IMR-90 (cell line): Measurements from ENCODE around the gene RMDN3. TPM values are rescaled to one million over a fixed set of nuclear protein-coding genes. Genes with fewer than 3 reads are reported as not detected.

Experiments used
- ATAC-seq: fragments of 200-7000 bp; cut with Tn5 transposase; 2 replicates; pipeline ENCODE4 v1.9.1; 2020; ENCODE audit warnings: low read depth, mild to moderate bottlenecking, moderate library complexity
- BruUV-seq: library from RNA; stranded (reverse); fragments of 400-500 nt; replicated peaks from 2 replicates; lab custom pipeline; 2021; lab: Mats Ljungman, UMichigan
- CTCF ChIA-PET: fragments of 300-600 bp; formaldehyde crosslinking; extraction: SDS; loops from one replicate; lab custom pipeline; 2021; ENCODE audit warnings: antibody characterized with exemption; lab: Yijun Ruan, JAX
- POLR2A ChIA-PET: fragments of 300-600 bp; sonication (Branson Sonifier 250); formaldehyde crosslinking; loops from one replicate; lab custom pipeline; 2022; ENCODE audit warnings: antibody characterized with exemption; ENCODE audit not compliant: unreplicated experiment; lab: Charles Lee
- DNase-seq: peaks from one replicate; pipeline ENCODE4 v3.0.0; 2013
- H2AFZ ChIP-seq: replicated peaks from 2 replicates; pipeline ENCODE3; 2013; ENCODE audit warnings: low read length, mild to moderate bottlenecking; ENCODE audit not compliant: poor library complexity
- H2AK5ac ChIP-seq: 2 replicates; pipeline ENCODE4 v1.6.1; 2013; ENCODE audit warnings: low read depth, low read length, inconsistent platforms
- H2AK9ac ChIP-seq: replicated peaks from 2 replicates; pipeline ENCODE3; 2013; ENCODE audit warnings: mild to moderate bottlenecking, low read depth, low read length, moderate library complexity; ENCODE audit not compliant: poor library complexity
- H2BK120ac ChIP-seq: 2 replicates; pipeline ENCODE4 v1.6.1; 2013; ENCODE audit warnings: low read depth, low read length, inconsistent platforms
- H2BK15ac ChIP-seq: 3 replicates; pipeline ENCODE4 v1.6.1; 2013; ENCODE audit warnings: low read depth, low read length, inconsistent platforms
- H2BK20ac ChIP-seq: 2 replicates; pipeline ENCODE4 v1.6.1; 2013; ENCODE audit warnings: low read depth, mild to moderate bottlenecking, inconsistent platforms, low read length, moderate library complexity
- H2BK5ac ChIP-seq: 2 replicates; pipeline ENCODE4 v1.6.1; 2013; ENCODE audit warnings: mild to moderate bottlenecking, low read depth, low read length, inconsistent platforms; ENCODE audit not compliant: poor library complexity, severe bottlenecking
- H3K14ac ChIP-seq: replicated peaks from 2 replicates; pipeline ENCODE4 v1.6.1; 2013; ENCODE audit warnings: low read depth, low read length, inconsistent platforms
- H3K18ac ChIP-seq: 2 replicates; pipeline ENCODE4 v1.6.1; 2013; ENCODE audit warnings: low read depth, low read length, control low read depth
- H3K23ac ChIP-seq: 2 replicates; pipeline ENCODE4 v1.6.1; 2013; ENCODE audit warnings: low read depth, low read length, inconsistent platforms
- H3K27ac ChIP-seq: 2 replicates; pipeline ENCODE4 v1.5.1; 2013; ENCODE audit warnings: mild to moderate bottlenecking, control low read depth, low read length; ENCODE audit not compliant: insufficient read depth
- H3K27me3 ChIP-seq: 2 replicates; pipeline ENCODE4 v1.6.1; 2013; ENCODE audit warnings: low read length; ENCODE audit not compliant: control insufficient read depth, insufficient read depth
- H3K36me3 ChIP-seq: 2 replicates; pipeline ENCODE4 v1.6.1; 2013; ENCODE audit warnings: low read length, mixed read lengths; ENCODE audit not compliant: control insufficient read depth, insufficient read depth
- H3K4ac ChIP-seq: 2 replicates; pipeline ENCODE4 v1.6.1; 2013; ENCODE audit warnings: low read depth, low read length, inconsistent platforms
- H3K4me1 ChIP-seq: 2 replicates; pipeline ENCODE4 v1.6.1; 2013; ENCODE audit warnings: low read length, mixed read lengths; ENCODE audit not compliant: control insufficient read depth, insufficient read depth
- H3K4me2 ChIP-seq: 2 replicates; pipeline ENCODE4 v1.6.1; 2013; ENCODE audit warnings: low read depth, mild to moderate bottlenecking, control low read depth, low read length, moderate library complexity
- H3K4me3 ChIP-seq: 2 replicates; pipeline ENCODE4 v1.5.1; 2013; ENCODE audit warnings: low read depth, mild to moderate bottlenecking, control low read depth, low read length, moderate library complexity; ENCODE audit not compliant: insufficient read depth
- H3K56ac ChIP-seq: 2 replicates; pipeline ENCODE4 v1.6.1; 2013; ENCODE audit warnings: low read length, inconsistent platforms; ENCODE audit not compliant: insufficient read depth; ENCODE audit errors: extremely low read depth
- H3K79me1 ChIP-seq, 2 experiments: 2 replicates each; pipeline ENCODE4 v1.6.1; 2013; ENCODE audit warnings: low read length in 2 of 2, inconsistent platforms in 1 of 2, low read depth in 1 of 2
- H3K9ac ChIP-seq: 2 replicates; pipeline ENCODE4 v1.6.1; 2013; ENCODE audit warnings: low read depth, low read length, control low read depth
- H3K9me1 ChIP-seq: 2 replicates; pipeline ENCODE4 v1.6.1; 2013; ENCODE audit warnings: low read length, inconsistent platforms; ENCODE audit not compliant: insufficient read depth
- H3K9me3 ChIP-seq: 2 replicates; pipeline ENCODE4 v1.6.1; 2013; ENCODE audit warnings: low read length; ENCODE audit not compliant: control insufficient read depth, insufficient read depth
- H4K20me1 ChIP-seq: 2 replicates; pipeline ENCODE4 v1.6.1; 2013; ENCODE audit warnings: low read length, inconsistent platforms; ENCODE audit not compliant: insufficient read depth
- H4K5ac ChIP-seq: 2 replicates; pipeline ENCODE4 v1.6.1; 2013; ENCODE audit warnings: mild to moderate bottlenecking, low read depth, low read length, control low read depth
- H4K8ac ChIP-seq, 2 experiments: 2 replicates each; pipeline ENCODE4 v1.6.1; 2013; ENCODE audit warnings: low read depth in 2 of 2, low read length in 2 of 2, control low read depth in 1 of 2, inconsistent platforms in 1 of 2
- H4K91ac ChIP-seq: 2 replicates; pipeline ENCODE4 v1.6.1; 2013; ENCODE audit warnings: low read depth, low read length, inconsistent platforms; ENCODE audit not compliant: insufficient read depth
- BHLHE40 ChIP-seq: fragments of 150-350 bp; IDR thresholded peaks from 2 replicates; pipeline ENCODE4 v1.6.1; 2016; ENCODE audit warnings: mild to moderate bottlenecking, low read depth, low read length
- CEBPB ChIP-seq: IDR thresholded peaks from 2 replicates; pipeline ENCODE4 v1.6.1; 2012; ENCODE audit warnings: low read depth, low read length, improper control_type of control experiment
- CHD1 ChIP-seq: IDR thresholded peaks from 2 replicates; pipeline ENCODE4 v1.6.1; 2012; ENCODE audit warnings: low read depth, low read length, improper control_type of control experiment
- ELK1 ChIP-seq: fragments of 150-350 bp; IDR thresholded peaks from 2 replicates; pipeline ENCODE4 v1.6.1; 2016; ENCODE audit warnings: low read depth, mild to moderate bottlenecking, low read length, moderate library complexity, borderline replicate concordance
- FOS ChIP-seq: fragments of 150-350 bp; IDR thresholded peaks from 2 replicates; pipeline ENCODE4 v1.6.1; 2016; ENCODE audit warnings: low read depth, low read length
- MAFK ChIP-seq: IDR thresholded peaks from 2 replicates; pipeline ENCODE4 v1.6.1; 2012; ENCODE audit warnings: low read depth, low read length, improper control_type of control experiment
- MAZ ChIP-seq: IDR thresholded peaks from 2 replicates; pipeline ENCODE4 v1.6.1; 2012; ENCODE audit warnings: low read depth, mild to moderate bottlenecking, low read length, improper control_type of control experiment, moderate library complexity, borderline replicate concordance
- POLR2A ChIP-seq: IDR thresholded peaks from 2 replicates; pipeline ENCODE4 v1.6.1; 2012; ENCODE audit warnings: mild to moderate bottlenecking, low read depth, low read length
- RFX5 ChIP-seq: IDR thresholded peaks from 2 replicates; pipeline ENCODE4 v1.8.0; 2012; ENCODE audit warnings: low read depth, mild to moderate bottlenecking, low read length, moderate library complexity
- SMC3 ChIP-seq: fragments of 150-350 bp; IDR thresholded peaks from 2 replicates; pipeline ENCODE4 v1.6.1; 2016; ENCODE audit warnings: low read depth, mild to moderate bottlenecking, antibody characterized with exemption, low read length, moderate library complexity
- USF2 ChIP-seq: fragments of 150-350 bp; IDR thresholded peaks from 2 replicates; pipeline ENCODE4 v1.6.1; 2017; ENCODE audit warnings: mild to moderate bottlenecking, antibody characterized with exemption, low read length, low read depth
- WGBS, 2 experiments: methylation state at CpG; one replicate each; pipeline versions ENCODE4 v1.1.5 to v1.1.7; 2013; ENCODE audit warnings: missing lambda C conversion rate in 2 of 2; ENCODE audit not compliant: insufficient read length in 1 of 2; ENCODE audit errors: extremely low coverage in 2 of 2; 5-methylcytosine and 5-hydroxymethylcytosine counted together
- dilution Hi-C: fragments of 300-500 bp; cut with HindIII; formaldehyde crosslinking; loops from one replicate; pipeline ENCODE4 v1.14.3; 2018; ENCODE audit warnings: low sequenced_read_pairs; ENCODE audit not compliant: unreplicated experiment
- in situ Hi-C: fragments of 300-500 bp; cut with MboI; formaldehyde crosslinking; loops from 3 replicates; pipeline ENCODE4 v1.14.3; 2019; ENCODE audit warnings: low sequenced_read_pairs, inconsistent platforms, mixed read lengths
- intact Hi-C: fragments of 100-400 bp; cut with micrococcal nuclease; formaldehyde crosslinking; loops from 2 replicates; pipeline ENCODE4 v1.10.0; 2022
- polyA plus RNA-seq, 3 experiments: library from polyadenylated mRNA; depleted of rRNA; stranded (reverse); fragments of >200 nt; gene quantifications; 2 replicates each; pipeline ENCODE4 v1.2.3, GENCODE V29; 2012; ENCODE audit warnings: low replicate concordance in 1 of 3
- total RNA-seq: library from RNA; depleted of rRNA; stranded (reverse); fragments of >200 nt; gene quantifications from 2 replicates; pipeline ENCODE4 v1.2.3, GENCODE V29; 2012

Gene RMDN3
- total and polyA plus RNA-seq, 2 of the 4 experiments (the other 2 are of a cell fraction) = 14.7 to 25.7 TPM

GRCh38 chr15:40693904-40694687 is 61.0 kb downstream of the RMDN3 start (continued):
- no peak for TF ChIP-seq USF2

- CTCF ChIA-PET = no interaction called here
- no peak overlapping the region for H2AK9ac ChIP-seq
- H3K56ac ChIP-seq = no peak overlapping the region
- POLR2A ChIA-PET = no interaction called here
- H4K91ac ChIP-seq = no peak overlapping the region
- no peak overlapping the region for H3K4me2 ChIP-seq
- no peaks in the 10 kb centered on the region for H3K27me3 ChIP-seq
- H2AK5ac ChIP-seq = no peak overlapping the region
- no peak overlapping the region for H4K8ac ChIP-seq
- no peak overlapping the region for H3K4me3 ChIP-seq
- H3K9ac ChIP-seq = no peak overlapping the region
- H3K79me1 ChIP-seq = peaks cover 20 to 29% of the 10 kb centered on the region in 2 experiments
- no peak overlapping the region for H2BK5ac ChIP-seq
- no TSS peak for BruUV-seq
- H3K4me1 ChIP-seq = peaks cover 4% of the 10 kb centered on the region; the same call in 1 of the 2 replicates
- in situ Hi-C loops (no loop called here), dilution Hi-C loops (no loop called here), intact Hi-C loops (no loop called here)
- no peaks in the 10 kb centered on the region for H3K9me3 ChIP-seq
- no peak overlapping the region for H3K27ac ChIP-seq
- H3K36me3 ChIP-seq = peaks cover 4% of the 10 kb centered on the region; the same call in 1 of the 2 replicates
- peaks cover 3% of the 10 kb centered on the region; the same call in 1 of the 2 replicates for H4K20me1 ChIP-seq
- DNase-seq (no peak), ATAC-seq (no peak)
- no peak overlapping the region for H2BK120ac ChIP-seq
- H3K23ac ChIP-seq = no peak overlapping the region
- no peak overlapping the region for H2BK15ac ChIP-seq
- no peaks in the 10 kb centered on the region for H3K9me1 ChIP-seq
- no peak overlapping the region for H3K4ac ChIP-seq
- H2AFZ ChIP-seq = no peak overlapping the region
- no peak overlapping the region for H4K5ac ChIP-seq
- H3K18ac ChIP-seq = no peak overlapping the region
- 100% methylated on average over 3 of the region's 4 CpGs; no CpG with 5 or more reads in 1 of the 2 experiments for WGBS, 2 experiments
- no peak overlapping the region for H3K14ac ChIP-seq
- H2BK20ac ChIP-seq = no peak overlapping the region
- TF ChIP-seq MAZ (no peak), RFX5 (no peak), CEBPB (no peak), FOS (no peak), MAFK (no peak), POLR2A (no peak), CHD1 (no peak), ELK1 (no peak), USF2 (no peak), BHLHE40 (no peak), SMC3 (no peak)
These were observed 63.3 kb downstream of the RMDN3 start for GRCh38 chr15:40691737-40692136.
